ENCODE results near the gene C1orf94. TPM values are rescaled to one million over a fixed set of nuclear protein-coding genes. Genes with fewer than 3 reads are reported as not detected.

C1orf94 gene
- not detected in 2 replicates for total RNA-seq

GRCh38 chr1:34176830-34177603, at the start of gene C1orf94:
Gene C1orf94 (plus strand): TSS chr1:34176907. CDS start chr1:34177790, 883 bp downstream.
- no peak for DNase-seq (ENCODE audit: low read depth, low spot score)

DNA sequence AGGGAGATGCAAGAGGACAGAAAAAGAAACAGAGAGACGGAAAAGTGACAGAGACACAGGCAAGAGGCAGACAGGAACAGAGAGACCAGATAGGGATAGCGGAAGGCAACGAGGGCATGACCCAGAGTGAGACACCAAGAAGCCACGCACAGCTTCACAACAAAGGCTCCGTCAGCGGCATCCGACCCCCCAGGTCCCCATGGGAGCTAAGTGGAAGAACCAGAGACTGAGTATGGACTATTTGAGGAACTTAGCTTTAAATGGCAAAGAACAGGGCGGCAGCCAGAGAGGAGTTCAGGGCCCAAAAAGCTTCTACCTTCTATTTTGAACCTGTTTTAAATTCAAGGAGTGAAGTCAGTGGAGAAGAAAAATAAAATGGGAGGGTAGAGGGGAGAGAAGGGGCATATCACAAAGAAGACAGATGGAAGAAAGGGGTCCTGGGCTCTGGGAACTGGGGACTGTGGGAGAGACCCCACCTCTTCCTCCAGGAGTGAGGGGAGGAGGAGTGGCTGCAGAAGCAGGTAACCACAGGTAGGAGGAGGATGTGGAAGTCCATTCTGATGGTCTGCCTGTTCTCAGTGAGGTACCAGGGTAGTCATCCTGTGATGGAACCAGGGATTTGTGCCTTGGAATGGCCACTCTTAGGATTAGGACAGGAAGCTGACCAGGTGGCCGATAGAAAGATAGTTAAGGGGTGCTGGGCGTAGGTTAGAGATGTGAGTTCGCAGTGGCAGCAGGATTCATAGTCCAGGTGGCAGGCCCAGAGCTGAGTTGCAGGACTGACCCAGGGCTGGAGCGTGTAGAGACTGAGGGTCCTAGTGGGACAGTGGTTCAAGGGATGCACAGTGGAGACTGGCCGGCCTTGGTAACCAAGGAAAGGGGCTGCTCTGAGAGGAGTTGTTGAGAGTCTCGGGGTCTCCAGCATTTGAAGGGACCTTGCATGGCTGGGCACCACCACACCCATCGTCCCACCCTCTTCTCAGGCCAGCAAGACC, 49.4 kb upstream of the C1orf94 start:
- no peak for DNase-seq (ENCODE audit: low read depth, low spot score)

GRCh38 chr1:34128186-34128889, 48.4 kb upstream of the C1orf94 start:
- DNase-seq (ENCODE audit: low read depth, low spot score): no peak

- no peak for DNase-seq (ENCODE audit: low read depth, low spot score)
Measured at GRCh38 chr1:34129630-34130029, 47.1 kb upstream of the C1orf94 start.

DNA sequence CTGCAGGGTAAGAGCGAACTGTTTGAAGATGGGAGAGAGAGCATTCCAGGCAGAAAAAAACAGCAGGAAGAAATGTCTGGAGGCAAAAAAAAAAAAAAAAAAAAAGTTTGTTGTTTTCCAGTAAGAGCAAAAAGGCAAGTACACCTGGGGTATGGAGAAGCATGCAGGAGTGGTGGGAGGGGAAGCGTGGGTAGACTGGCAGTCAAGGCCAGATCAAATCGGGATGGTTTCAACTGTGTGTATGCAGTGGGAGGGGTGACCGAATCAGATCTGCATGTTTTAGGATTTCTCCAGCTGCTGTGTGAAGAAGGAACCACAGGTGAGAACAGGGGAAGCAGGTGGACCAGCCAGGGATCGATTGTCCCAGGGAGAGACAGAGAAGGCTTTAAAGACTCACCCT, 46.4 kb upstream of the C1orf94 start:
- DNase-seq (ENCODE audit: low read depth, low spot score): no peak

DNA sequence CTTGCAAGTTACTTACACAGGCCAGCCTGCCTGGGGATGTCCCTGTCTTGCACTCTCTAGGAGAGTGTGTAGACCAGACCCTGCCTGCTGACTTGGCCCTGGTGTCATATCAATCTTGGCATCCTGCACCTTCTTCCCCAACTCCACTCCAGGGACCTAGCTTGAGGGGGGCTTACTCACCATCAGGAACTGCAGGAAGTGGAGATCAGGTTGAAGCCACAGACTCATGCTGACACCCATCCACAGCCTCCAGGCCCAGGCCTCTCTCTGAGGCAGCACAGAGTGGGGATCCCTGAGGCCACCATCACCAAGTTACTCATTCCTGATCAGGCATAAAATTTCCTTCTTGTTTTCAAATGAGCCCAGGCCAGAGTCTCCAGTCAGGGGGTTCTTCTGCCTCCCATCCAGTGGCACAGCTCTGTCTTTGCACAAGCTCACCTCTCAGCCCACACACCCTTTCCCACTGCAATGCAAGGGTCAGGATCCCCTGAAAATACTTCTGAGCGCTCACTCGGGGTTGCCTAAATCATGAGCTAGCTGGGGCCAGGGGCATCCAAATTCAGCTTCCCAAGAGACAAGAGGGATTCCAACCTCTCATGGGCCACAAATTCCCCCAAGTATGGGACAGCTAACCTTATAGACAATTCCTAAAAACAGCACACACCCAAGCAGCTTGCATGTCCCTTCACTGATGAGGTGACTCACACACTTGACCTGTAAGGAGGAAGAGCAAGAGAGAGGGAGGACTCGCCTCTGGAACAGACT, 45.1 kb upstream of the C1orf94 start:
- DNase-seq (ENCODE audit: low read depth, low spot score): no peak

- DNase-seq (ENCODE audit: low read depth, low spot score): no peak
Measured at GRCh38 chr1:34132161-34132420, 44.6 kb upstream of the C1orf94 start.

DNA sequence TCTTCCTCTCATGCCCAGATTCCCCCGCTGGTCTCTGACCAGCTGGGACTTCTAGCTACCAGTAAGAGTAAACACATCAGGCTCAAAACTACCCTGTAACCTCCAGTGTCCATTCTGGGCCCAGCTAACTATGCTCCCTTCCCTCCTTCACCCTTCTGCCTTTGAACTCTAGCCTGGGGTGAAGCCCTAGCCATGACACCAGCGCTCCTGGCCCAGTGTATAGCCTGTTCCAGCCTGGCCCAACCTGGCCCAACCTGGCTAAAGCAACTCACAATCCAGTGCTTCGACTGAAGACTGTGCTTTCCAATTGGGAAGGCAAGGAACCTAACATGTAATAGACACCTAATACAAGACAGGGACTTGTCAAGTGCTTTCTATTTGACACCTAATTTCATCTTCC, 39.3 kb upstream of the C1orf94 start:
- no peak for DNase-seq (ENCODE audit: low read depth, low spot score)

DNA sequence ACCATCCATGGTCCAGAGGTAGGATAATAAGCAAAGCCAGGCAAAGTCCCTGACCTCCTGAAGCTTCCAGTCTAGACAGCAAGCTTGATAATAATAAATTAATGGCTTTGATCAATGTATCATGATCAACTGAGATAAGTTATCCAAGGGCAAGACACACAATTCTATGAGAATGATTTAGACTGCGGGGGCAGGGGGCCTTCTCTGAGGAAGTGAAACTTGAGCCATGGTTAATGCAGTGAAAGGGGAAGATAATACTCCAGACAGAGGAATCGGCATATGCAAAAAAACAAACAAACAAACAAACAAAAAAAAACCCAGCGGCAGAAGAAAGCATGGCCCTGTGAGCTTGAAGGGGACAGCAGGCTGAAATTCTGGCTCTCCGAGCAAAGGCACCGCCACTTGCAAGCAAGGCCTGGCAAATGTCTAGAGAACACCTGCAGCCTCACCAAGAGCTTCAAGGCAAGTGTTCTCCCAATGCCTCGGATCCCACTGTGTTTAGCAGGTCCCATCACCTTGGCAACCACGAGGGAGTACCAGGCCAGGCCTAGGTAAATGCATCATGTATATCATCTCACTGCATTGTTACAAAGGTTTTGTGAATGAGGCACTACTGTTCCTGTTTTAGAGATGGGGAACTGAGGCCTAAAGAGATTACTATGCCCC, 36.6 kb upstream of the C1orf94 start:
- no peak for DNase-seq (ENCODE audit: low read depth, low spot score)

GRCh38 chr1:34143975-34144374, 32.7 kb upstream of the C1orf94 start:
- DNase-seq (ENCODE audit: low read depth, low spot score): no peak

DNA sequence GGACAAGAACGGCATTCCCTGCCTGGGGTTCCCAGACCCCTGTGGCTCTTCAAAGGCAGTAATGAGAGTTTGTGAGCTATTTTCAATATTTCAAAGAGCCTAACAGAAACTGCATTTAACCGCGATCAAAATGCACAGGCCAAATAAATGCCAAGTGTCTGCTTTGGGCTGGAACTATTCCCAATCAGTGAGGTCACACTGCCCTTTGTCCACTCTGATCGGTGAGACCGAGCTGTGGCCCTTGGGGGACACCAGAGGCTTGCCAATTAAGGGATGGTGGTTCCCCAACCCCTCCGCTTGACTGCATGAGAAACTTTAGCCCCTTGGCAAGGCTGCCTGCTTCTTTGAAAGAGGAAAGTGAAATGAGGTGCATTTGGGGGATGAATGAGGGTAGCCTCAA, 31.9 kb upstream of the C1orf94 start:
- no peak for DNase-seq (ENCODE audit: low read depth, low spot score)

DNA sequence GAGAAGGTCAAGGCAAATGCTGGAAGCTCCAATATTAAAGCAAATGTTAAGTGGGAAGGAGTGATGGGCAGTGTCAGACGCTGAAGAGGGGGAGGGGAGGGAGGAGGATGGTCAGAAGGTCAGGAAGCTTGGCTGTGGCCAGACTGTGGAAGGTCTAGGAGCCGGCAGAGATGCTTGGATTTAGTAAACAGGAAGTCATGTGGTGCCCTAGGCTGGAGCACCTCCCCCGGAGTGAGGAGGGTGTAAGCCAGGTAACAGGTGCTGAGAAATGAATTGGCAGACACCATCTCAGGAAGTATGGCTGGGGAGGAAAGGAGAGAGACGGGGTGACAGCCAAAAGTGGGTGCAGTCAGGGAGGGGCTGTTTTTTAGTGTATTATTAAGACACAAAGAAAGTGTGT, 29.4 kb upstream of the C1orf94 start:
- DNase-seq (ENCODE audit: low read depth, low spot score): no peak

GRCh38 chr1:34149501-34149900, 27.2 kb upstream of the C1orf94 start:
- DNase-seq (ENCODE audit: low read depth, low spot score): no peak

DNA sequence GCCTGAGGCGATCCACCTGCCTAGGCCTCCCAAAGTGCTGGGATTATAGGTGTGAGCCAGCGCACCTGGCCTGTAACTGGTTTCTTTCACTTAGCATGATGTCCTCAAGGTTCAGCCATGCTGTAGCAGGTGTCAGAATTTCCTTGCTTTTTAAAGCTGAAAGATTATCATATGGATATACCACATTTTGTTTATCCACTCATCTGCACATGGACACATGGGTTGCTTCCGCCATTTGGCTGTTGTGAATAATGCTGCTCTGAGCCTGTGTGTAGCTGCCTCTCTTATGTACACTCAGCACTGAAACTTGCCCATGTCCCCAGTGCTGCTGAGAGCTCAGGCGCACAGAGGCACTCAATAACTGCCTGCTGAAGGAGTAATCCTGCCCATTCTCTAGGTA, 23.5 kb upstream of the C1orf94 start:
- DNase-seq (ENCODE audit: low read depth, low spot score): no peak

DNA sequence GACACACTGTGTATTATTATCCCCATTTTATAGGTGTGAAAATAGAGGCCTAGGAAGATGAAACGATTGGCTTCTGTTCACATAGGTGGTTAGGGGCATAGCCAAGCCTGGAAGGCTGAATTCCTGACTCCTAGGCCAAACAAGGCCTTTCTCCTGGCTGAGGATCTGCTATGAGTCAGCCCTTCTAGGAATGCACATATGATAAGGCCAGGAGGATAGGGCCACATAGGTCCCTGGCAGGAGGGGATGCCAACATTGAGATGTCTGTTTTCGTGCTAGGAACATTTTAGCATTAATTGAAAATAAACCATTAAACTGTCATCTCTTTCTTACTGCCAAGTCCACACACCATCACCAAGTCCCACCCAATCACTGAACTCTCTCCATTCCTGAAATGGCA, 20.8 kb upstream of the C1orf94 start:
- no peak for DNase-seq (ENCODE audit: low read depth, low spot score)

DNA sequence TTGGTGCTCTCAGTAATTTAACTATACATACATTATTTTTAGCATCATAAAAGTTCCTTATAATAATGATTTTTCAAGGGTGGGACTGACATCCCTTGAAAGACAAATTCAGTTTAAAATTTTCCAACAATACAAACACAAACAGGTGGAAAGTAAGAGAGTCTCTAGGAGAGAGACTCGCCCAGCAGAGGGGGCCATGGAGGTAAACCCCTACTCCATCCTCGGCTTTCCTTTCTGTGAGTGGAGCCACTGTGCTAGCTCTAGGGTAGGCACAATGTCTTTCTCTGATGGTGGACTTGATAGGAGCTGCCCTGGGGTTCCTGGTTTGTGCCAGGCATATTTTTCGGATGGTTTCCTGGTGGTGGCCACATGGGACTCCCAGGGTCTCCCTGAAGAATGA, 20.0 kb upstream of the C1orf94 start:
- DNase-seq (ENCODE audit: low read depth, low spot score): no peak

- DNase-seq (ENCODE audit: low read depth, low spot score): no peak
Measured at GRCh38 chr1:34162852-34163766, 13.6 kb upstream of the C1orf94 start.

- DNase-seq (ENCODE audit: low read depth, low spot score): no peak
Measured at GRCh38 chr1:34163792-34164731, 12.6 kb upstream of the C1orf94 start.
